WTC11 (cell line): ENCODE measurements around the gene TRIB2. TPM values are rescaled to one million over a fixed set of nuclear protein-coding genes. Genes with fewer than 3 reads are reported as not detected.

Source experiments
- ATAC-seq: fragments of 200-7000 bp; cut with Tn5 transposase; 2 replicates; pipeline ENCODE4 v1.10.0; 2021; ENCODE audit warnings: mild to moderate bottlenecking, moderate library complexity
- CTCF ChIA-PET: fragments of 300-600 bp; sonication (Branson Sonifier 250); formaldehyde crosslinking; loops from one replicate; lab custom pipeline; 2021; ENCODE audit warnings: antibody characterized with exemption; lab: Charles Lee
- POLR2A ChIA-PET: fragments of 350-600 bp; sonication (Branson Sonifier 250); formaldehyde crosslinking; loops from one replicate; lab custom pipeline; 2021; ENCODE audit warnings: antibody characterized with exemption; lab: Charles Lee
- DNase-seq: peaks from one replicate; pipeline ENCODE4 v3.0.0; 2021; ENCODE audit warnings: low spot score
- H3K27ac Mint-ChIP-seq: 2 replicates; pipeline ENCODE4 v1.8.0; 2021; ENCODE audit warnings: mixed read lengths
- H3K27me3 Mint-ChIP-seq: 2 replicates; pipeline ENCODE4 v1.8.0; 2021; ENCODE audit warnings: low read depth, mild to moderate bottlenecking, moderate library complexity, mixed read lengths
- H3K36me3 Mint-ChIP-seq: 2 replicates; pipeline ENCODE4 v1.8.0; 2021; ENCODE audit warnings: mixed read lengths
- H3K4me1 Mint-ChIP-seq: 2 replicates; pipeline ENCODE4 v1.8.0; 2022; ENCODE audit warnings: mixed read lengths
- H3K4me3 Mint-ChIP-seq: 2 replicates; pipeline ENCODE4 v1.8.0; 2021; ENCODE audit warnings: mild to moderate bottlenecking, moderate library complexity, mixed read lengths
- H3K9me3 Mint-ChIP-seq: 2 replicates; pipeline ENCODE4 v1.8.0; 2021; ENCODE audit warnings: mixed read lengths
- E2F5 ChIP-seq: sonication (generic); formaldehyde crosslinking; IDR thresholded peaks from 2 replicates; pipeline ENCODE4 v1.8.1; 2022; ENCODE audit warnings: mild to moderate bottlenecking, moderate library complexity, missing genetic modification reagents
- ELF4 ChIP-seq: sonication (generic); formaldehyde crosslinking; IDR thresholded peaks from 2 replicates; pipeline ENCODE4 v1.8.1; 2022; ENCODE audit warnings: low read depth, mild to moderate bottlenecking, moderate library complexity, missing genetic modification reagents
- FOXJ3 ChIP-seq: sonication (generic); formaldehyde crosslinking; IDR thresholded peaks from 2 replicates; pipeline ENCODE4 v1.9.0; 2021; ENCODE audit warnings: missing genetic modification reagents, mild to moderate bottlenecking, borderline replicate concordance
- HMGA2 ChIP-seq: fragments of 250-450 bp; sonication (Bioruptor Pico); IDR thresholded peaks from 2 replicates; pipeline ENCODE4 v1.4.0; 2021; ENCODE audit warnings: mild to moderate bottlenecking, moderate library complexity
- IRF1 ChIP-seq: sonication (generic); formaldehyde crosslinking; IDR thresholded peaks from 2 replicates; pipeline ENCODE4 v1.8.0; 2023; ENCODE audit warnings: missing genetic modification reagents
- MXD4 ChIP-seq: fragments of 250-450 bp; sonication (Bioruptor Pico); IDR thresholded peaks from 2 replicates; pipeline ENCODE4 v1.8.0; 2021; ENCODE audit warnings: mild to moderate bottlenecking, moderate library complexity, borderline replicate concordance
- MYBL2 ChIP-seq: sonication (generic); formaldehyde crosslinking; IDR thresholded peaks from 2 replicates; pipeline ENCODE4 v1.8.1; 2023; ENCODE audit warnings: mild to moderate bottlenecking, moderate library complexity, missing genetic modification reagents
- SMAD3 ChIP-seq: sonication (generic); formaldehyde crosslinking; IDR thresholded peaks from 2 replicates; pipeline ENCODE4 v1.8.0; 2022; ENCODE audit warnings: missing genetic modification reagents, mild to moderate bottlenecking, borderline replicate concordance
- SP1 ChIP-seq: sonication (generic); formaldehyde crosslinking; conservative IDR thresholded peaks from 2 replicates; pipeline ENCODE4 v1.8.1; 2022; ENCODE audit warnings: missing genetic modification reagents
- STAT6 ChIP-seq: sonication (generic); formaldehyde crosslinking; conservative IDR thresholded peaks from 2 replicates; pipeline ENCODE4 v1.8.1; 2023; ENCODE audit warnings: mild to moderate bottlenecking, low read depth, missing genetic modification reagents, moderate library complexity
- TEAD1 ChIP-seq: sonication (generic); formaldehyde crosslinking; IDR thresholded peaks from 2 replicates; pipeline ENCODE4 v1.8.0; 2022; ENCODE audit warnings: mild to moderate bottlenecking, missing genetic modification reagents
- TP53 ChIP-seq: sonication (generic); formaldehyde crosslinking; IDR thresholded peaks from 2 replicates; pipeline ENCODE4 v1.8.1; 2023; ENCODE audit warnings: mild to moderate bottlenecking, missing genetic modification reagents
- ZBTB43 ChIP-seq: sonication (generic); formaldehyde crosslinking; IDR thresholded peaks from 2 replicates; pipeline ENCODE4 v1.8.1; 2023; ENCODE audit warnings: mild to moderate bottlenecking, missing genetic modification reagents
- ZNF396 ChIP-seq: fragments of 250-450 bp; sonication (Bioruptor Pico); IDR thresholded peaks from 2 replicates; pipeline ENCODE4 v1.8.0; 2021; ENCODE audit warnings: mild to moderate bottlenecking, moderate library complexity, borderline replicate concordance
- ZNF416 ChIP-seq: fragments of 250-450 bp; sonication (Bioruptor Pico); IDR thresholded peaks from 2 replicates; pipeline ENCODE4 v1.9.0; 2021; ENCODE audit warnings: mild to moderate bottlenecking, inconsistent platforms
- total RNA-seq: library from RNA; stranded (reverse); gene quantifications from 3 replicates; pipeline ENCODE4 v1.2.3, GENCODE V29; 2021
- TF ChIP-seq, protein P1 (sequence below): sonication (generic); formaldehyde crosslinking; IDR thresholded peaks from 2 replicates; pipeline ENCODE4 v1.8.1; 2022; ENCODE audit warnings: low read depth, missing genetic modification reagents, borderline replicate concordance

The TRIB2 gene
- total RNA-seq, 1 experiment from 2014 or later = 89.3 TPM

DNA sequence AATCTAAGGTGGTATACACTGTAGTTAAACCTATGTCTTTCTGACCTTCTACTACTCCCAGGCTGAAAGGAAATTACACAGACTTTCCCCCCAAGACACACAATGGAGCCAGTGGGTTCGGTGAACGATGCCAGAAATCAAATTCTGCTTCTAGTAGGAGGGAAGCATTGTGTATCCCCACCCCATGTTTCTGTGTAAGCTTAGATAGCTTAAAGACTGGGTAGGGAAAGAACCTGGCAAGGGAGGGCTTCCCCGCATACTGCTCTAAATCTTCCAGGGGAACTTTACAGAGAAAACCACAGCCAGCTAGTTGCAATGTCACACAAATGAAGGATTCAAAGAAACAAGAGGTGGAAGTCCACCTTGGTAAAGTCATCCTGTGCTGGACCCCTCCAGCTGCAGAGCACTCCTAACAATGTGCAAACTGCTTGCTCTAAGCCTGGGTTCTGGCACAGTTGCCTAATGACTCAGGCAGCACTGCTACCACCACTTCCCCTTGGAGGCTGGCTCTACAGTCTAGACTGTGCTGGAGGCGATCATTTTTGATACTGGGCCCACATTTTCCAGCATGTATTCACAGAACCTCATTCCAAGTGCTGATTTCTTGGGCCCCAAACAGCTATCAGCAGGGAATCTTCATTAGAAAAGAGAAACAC is 47.5 kb downstream of the TRIB2 start (continued):
- TF ChIP-seq ZBTB43 (CRISPR knock-in tag) (no peak), TEAD1 (no peak), MYBL2 (CRISPR knock-in tag) (no peak), ZNF416 (CRISPR knock-in tag) (no peak)

DNA sequence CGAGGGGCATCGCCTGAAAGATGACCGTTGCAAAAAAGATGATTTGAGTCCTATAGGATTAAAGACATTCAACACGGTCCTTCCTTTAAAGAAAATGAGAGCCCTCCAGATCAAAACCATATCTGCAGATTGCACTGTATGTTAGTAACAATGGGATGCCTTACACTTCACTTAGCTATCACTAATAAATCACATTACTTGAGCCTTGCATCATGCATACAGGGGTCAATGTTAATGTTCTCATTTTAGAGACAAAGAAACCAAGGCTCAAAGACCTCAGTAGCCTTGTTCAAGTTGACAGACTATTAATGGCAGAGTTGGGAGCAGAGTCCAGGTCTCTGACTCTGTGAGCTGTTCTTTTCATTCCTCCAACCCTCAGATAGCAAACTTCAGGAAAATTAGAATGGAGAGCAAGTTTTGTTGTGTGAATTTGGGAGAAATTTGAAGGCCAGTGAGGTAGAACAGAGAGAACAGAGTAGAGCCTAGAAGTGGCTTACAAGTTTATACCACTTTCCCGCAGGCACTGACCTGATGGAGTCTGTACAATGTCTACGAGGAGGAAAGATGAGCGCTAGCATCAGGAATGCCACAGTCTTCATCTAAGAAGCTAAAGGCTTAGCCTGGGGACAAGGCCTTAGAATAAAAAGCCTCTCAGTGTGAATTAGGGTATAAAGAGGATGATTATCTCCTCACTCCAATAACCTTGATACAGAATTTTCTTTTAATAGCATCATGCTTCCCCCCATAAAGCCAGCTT is 48.3 kb downstream of the TRIB2 start:
- peaks cover 45% of the 10 kb centered on the region for H3K27me3 Mint-ChIP-seq
- CTCF ChIA-PET = no interaction called here
- DNase-seq = no peak

More for the DNA sequence above, 48.3 kb downstream of the TRIB2 start:
- no peak for ATAC-seq
- Mint-ChIP-seq H3K4me3 (no peak overlapping the region), H3K36me3 (peaks cover 3% of the 10 kb centered on the region; the same call in 1 of the 2 replicates), H3K4me1 (peaks cover 33% of the 10 kb centered on the region), H3K27ac (no peak overlapping the region), H3K9me3 (peaks cover 9% of the 10 kb centered on the region)
- TF ChIP-seq ZNF396 (CRISPR knock-in tag) (no peak), IRF1 (CRISPR knock-in tag) (no peak), MYBL2 (CRISPR knock-in tag) (no peak), STAT6 (CRISPR knock-in tag) (no peak), SP1 (CRISPR knock-in tag) (no peak), ELF4 (CRISPR knock-in tag) (no peak), SMAD3 (CRISPR knock-in tag) (no peak), TP53 (CRISPR knock-in tag) (no peak), E2F5 (no peak), HMGA2 (no peak), FOXJ3 (CRISPR knock-in tag) (no peak), MXD4 (CRISPR knock-in tag) (no peak)
- TF ChIP-seq, protein P1, sequence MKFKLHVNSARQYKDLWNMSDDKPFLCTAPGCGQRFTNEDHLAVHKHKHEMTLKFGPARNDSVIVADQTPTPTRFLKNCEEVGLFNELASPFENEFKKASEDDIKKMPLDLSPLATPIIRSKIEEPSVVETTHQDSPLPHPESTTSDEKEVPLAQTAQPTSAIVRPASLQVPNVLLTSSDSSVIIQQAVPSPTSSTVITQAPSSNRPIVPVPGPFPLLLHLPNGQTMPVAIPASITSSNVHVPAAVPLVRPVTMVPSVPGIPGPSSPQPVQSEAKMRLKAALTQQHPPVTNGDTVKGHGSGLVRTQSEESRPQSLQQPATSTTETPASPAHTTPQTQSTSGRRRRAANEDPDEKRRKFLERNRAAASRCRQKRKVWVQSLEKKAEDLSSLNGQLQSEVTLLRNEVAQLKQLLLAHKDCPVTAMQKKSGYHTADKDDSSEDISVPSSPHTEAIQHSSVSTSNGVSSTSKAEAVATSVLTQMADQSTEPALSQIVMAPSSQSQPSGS = no peak
- POLR2A ChIA-PET = no interaction called here
